ENCODE data around the gene DDAH2. TPM values are rescaled to one million over a fixed set of nuclear protein-coding genes. Genes with fewer than 3 reads are reported as not detected.
A peak's percentile ranks its signal among the peaks of the same experiment; 100 is the strongest.

Gene DDAH2
- total RNA-seq, 2 experiments from 2014 or later: 3.0 to 3.3 TPM

DNA sequence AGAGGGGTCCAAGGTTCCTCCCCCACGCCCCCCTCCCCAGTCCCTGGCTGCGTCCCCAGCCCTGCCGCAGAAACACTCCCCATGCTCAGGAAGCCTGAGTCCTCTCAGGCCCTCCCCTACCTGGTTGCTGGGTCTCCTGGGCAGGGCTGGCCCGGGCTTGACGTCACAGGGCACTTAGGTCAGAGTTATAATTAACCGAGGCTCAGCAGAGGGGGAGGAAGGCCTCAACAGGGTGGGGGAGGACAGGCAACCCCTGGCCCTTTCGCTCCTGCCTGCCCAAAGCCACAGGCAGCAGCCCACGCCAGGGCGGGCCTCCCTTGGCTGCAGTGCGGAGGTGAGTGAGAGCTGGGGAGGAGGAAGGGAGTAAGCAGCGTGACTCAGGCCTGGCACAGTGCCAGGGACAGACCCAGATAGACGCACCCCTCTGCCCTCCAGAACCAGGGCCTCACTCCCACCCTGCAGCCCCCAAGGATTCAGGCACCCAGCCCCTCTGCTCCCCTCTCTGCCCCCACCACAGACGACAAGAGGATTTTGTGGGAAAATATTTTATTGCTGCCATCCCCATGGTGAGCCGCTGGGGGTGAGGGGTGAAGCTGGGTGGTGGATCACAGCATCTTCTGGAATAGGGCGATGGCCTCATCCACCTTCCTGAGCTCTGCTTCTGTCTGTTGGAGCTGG lies 48.0 kb upstream of the DDAH2 start, which contains the start of gene VWA7:
TSS of gene VWA7 (minus strand) at position 340 of the 678 bp plus-strand sequence. CDS start 549 bp downstream, outside the sequence.
- no peaks in the 10 kb centered on the region for H3K27me3 Mint-ChIP-seq
- DNase-seq (peak; percentile 33 to 83 (median 55)), ATAC-seq (ENCODE audit: poor library complexity) (peak; percentile 81)
- Histone ChIP-seq H3K4me1 (ENCODE audit: insufficient read depth, low read length) (peaks cover 54% of the 10 kb centered on the region), H3K27ac (ENCODE audit: low read depth in 1 of 2, low read length in 2 of 2) (no peak within 1 kb of the TSS), H3K27me3 (ENCODE audit: control insufficient read depth in 1 of 2, insufficient read depth in 2 of 2, low read length in 2 of 2) (no peaks in the 10 kb centered on the region), H3K4me3 (ENCODE audit: low read length) (peak within 1 kb of the TSS; percentile 31), H3K9me3 (ENCODE audit: control insufficient read depth in 1 of 2, insufficient read depth in 1 of 2, low read length in 2 of 2) (no peaks in the 10 kb centered on the region), H3K36me3 (ENCODE audit: insufficient read depth, low read length) (peaks cover 35% of the 10 kb centered on the region)
- TF ChIP-seq, protein P1, sequence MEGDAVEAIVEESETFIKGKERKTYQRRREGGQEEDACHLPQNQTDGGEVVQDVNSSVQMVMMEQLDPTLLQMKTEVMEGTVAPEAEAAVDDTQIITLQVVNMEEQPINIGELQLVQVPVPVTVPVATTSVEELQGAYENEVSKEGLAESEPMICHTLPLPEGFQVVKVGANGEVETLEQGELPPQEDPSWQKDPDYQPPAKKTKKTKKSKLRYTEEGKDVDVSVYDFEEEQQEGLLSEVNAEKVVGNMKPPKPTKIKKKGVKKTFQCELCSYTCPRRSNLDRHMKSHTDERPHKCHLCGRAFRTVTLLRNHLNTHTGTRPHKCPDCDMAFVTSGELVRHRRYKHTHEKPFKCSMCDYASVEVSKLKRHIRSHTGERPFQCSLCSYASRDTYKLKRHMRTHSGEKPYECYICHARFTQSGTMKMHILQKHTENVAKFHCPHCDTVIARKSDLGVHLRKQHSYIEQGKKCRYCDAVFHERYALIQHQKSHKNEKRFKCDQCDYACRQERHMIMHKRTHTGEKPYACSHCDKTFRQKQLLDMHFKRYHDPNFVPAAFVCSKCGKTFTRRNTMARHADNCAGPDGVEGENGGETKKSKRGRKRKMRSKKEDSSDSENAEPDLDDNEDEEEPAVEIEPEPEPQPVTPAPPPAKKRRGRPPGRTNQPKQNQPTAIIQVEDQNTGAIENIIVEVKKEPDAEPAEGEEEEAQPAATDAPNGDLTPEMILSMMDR (IDR thresholded peaks at IDR 0.05): no peak
- no peak within 1 kb of the TSS for H3K4me3 Mint-ChIP-seq
- CTCF ChIA-PET: interaction anchor here (0.6 to 2.5 kb wide), 4 partner anchors 7 to 19 kb away, joined by 3 to 6 read pairs (median 4); no protein-coding TSS in a partner anchor
- no peaks in the 10 kb centered on the region for H3K9me3 Mint-ChIP-seq
- intact Hi-C loops (cut with DNase I, micrococcal nuclease): no loop called here
- H3K4me1 Mint-ChIP-seq (ENCODE audit: low read depth): peaks cover 29% of the 10 kb centered on the region
- peaks cover 25% of the 10 kb centered on the region for H3K36me3 Mint-ChIP-seq (ENCODE audit: low read depth)
- POLR2A ChIA-PET: interaction anchor here (0.6 to 1.4 kb wide), 3 partner anchors 11 to 40 kb away, joined by 3 to 4 read pairs (median 4); partner anchors contain the start of gene MSH5
- no peak within 1 kb of the TSS for H3K27ac Mint-ChIP-seq

DNA sequence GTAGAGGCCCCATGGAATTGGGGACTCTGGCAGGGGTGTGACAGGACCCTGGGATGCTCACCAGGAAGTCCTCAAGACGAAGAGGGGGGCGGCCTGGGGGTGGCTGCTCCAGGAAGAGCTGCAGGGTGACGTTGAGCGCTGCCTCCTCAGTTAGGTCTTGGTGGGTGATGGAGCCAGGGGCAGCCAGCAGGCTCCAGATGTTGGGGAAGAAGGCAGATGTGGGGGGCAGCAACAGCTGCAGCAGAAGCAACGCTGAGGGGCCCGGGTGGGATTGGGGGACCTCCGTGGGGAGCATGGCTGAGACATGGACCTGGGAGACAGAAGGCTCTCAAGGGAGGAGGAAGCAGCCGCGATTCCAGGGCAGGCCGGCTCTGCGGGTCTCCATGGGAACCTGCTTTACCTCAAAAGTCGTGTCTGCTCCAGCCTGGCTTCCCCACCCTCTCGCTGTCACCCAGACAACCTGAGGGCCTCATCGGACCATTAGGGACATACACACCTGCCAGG lies 47.4 kb upstream of the DDAH2 start:
- no peak overlapping the region for H3K27ac ChIP-seq (ENCODE audit: low read depth in 1 of 2, low read length in 2 of 2)
- H3K27me3 ChIP-seq (ENCODE audit: control insufficient read depth in 1 of 2, insufficient read depth in 2 of 2, low read length in 2 of 2): no peaks in the 10 kb centered on the region
- H3K9me3 ChIP-seq (ENCODE audit: control insufficient read depth in 1 of 2, insufficient read depth in 1 of 2, low read length in 2 of 2): no peaks in the 10 kb centered on the region
- peak overlapping the region; percentile 31 for H3K4me3 ChIP-seq (ENCODE audit: low read length)
- intact Hi-C loops (cut with DNase I, micrococcal nuclease): no loop called here
- ChIA-PET CTCF (interaction anchor here (0.6 to 2.5 kb wide), 3 partner anchors 9 to 20 kb away, joined by 3 to 6 read pairs (median 5); no protein-coding TSS in a partner anchor), POLR2A (no interaction called here)
- ATAC-seq (ENCODE audit: poor library complexity) (peak; percentile 16), DNase-seq (no peak)
- H3K4me3 Mint-ChIP-seq: no peak overlapping the region
- no peaks in the 10 kb centered on the region for H3K9me3 Mint-ChIP-seq
- H3K36me3 Mint-ChIP-seq (ENCODE audit: low read depth): peaks cover 20% of the 10 kb centered on the region
- peaks cover 29% of the 10 kb centered on the region for H3K36me3 ChIP-seq (ENCODE audit: insufficient read depth, low read length)
- TF ChIP-seq, protein P1 (IDR thresholded peaks at IDR 0.05): no peak
- H3K4me1 Mint-ChIP-seq (ENCODE audit: low read depth): peaks cover 33% of the 10 kb centered on the region
- H3K27ac Mint-ChIP-seq: no peak overlapping the region
- no peaks in the 10 kb centered on the region for H3K27me3 Mint-ChIP-seq
- peaks cover 60% of the 10 kb centered on the region for H3K4me1 ChIP-seq (ENCODE audit: insufficient read depth, low read length)

- H3K27me3 Mint-ChIP-seq: no peaks in the 10 kb centered on the region
- ChIA-PET CTCF (interaction anchor here (0.7 to 2.5 kb wide), 2 partner anchors 20 to 54 kb away, joined by 5 to 6 read pairs; no protein-coding TSS in a partner anchor), POLR2A (interaction anchor here (1.1 kb wide), 1 partner anchor 10 kb away, joined by 3 read pairs; no protein-coding TSS in a partner anchor)
- no peak for ATAC-seq (ENCODE audit: poor library complexity)
- no peaks in the 10 kb centered on the region for H3K9me3 Mint-ChIP-seq
- intact Hi-C loops (cut with DNase I, micrococcal nuclease): no loop called here
- peaks cover 40% of the 10 kb centered on the region for H3K4me1 Mint-ChIP-seq (ENCODE audit: low read depth)
- no peak overlapping the region for H3K4me3 Mint-ChIP-seq
- Histone ChIP-seq H3K36me3 (ENCODE audit: insufficient read depth, low read length) (peaks cover 22% of the 10 kb centered on the region), H3K27me3 (ENCODE audit: control insufficient read depth in 1 of 2, insufficient read depth in 2 of 2, low read length in 2 of 2) (no peaks in the 10 kb centered on the region), H3K9me3 (ENCODE audit: control insufficient read depth in 1 of 2, insufficient read depth in 1 of 2, low read length in 2 of 2) (no peaks in the 10 kb centered on the region), H3K27ac (ENCODE audit: low read depth in 1 of 2, low read length in 2 of 2) (no peak overlapping the region), H3K4me3 (ENCODE audit: low read length) (no peak overlapping the region), H3K4me1 (ENCODE audit: insufficient read depth, low read length) (peaks cover 66% of the 10 kb centered on the region)
- peaks cover 16% of the 10 kb centered on the region for H3K36me3 Mint-ChIP-seq (ENCODE audit: low read depth)
- DNase-seq: no peak
- TF ChIP-seq, protein P1 (IDR thresholded peaks at IDR 0.05): no peak
- H3K27ac Mint-ChIP-seq: no peak overlapping the region
Observed at GRCh38 chr6:31775633-31776484, 46.8 kb upstream of the DDAH2 start.

Data from CD4-positive, alpha-beta T cell (primary cell).